ENCODE results near the gene TMEM245.

- TF ChIP-seq CTCF (IDR thresholded peaks at IDR 0.05; ENCODE audit: low read depth, low read length, poor library complexity, severe bottlenecking) (no peak), EZH2phosphoT487 (IDR thresholded peaks at IDR 0.05; ENCODE audit: borderline replicate concordance, low read length) (no peak)
Observed at GRCh38 chr9:109119439-109120203, at the start of gene TMEM245.

Measured in DOHH2 (cell line).